NT2/D1 (cell line): ENCODE results near the gene PHC2.

Experiments
- DNase-seq: peaks from one replicate; pipeline ENCODE4 v3.0.0-alpha.2; 2011; ENCODE audit warnings: low read depth, low spot score
- H3K27me3 ChIP-seq: 2 replicates; pipeline ENCODE4 v1.6.0; 2011; ENCODE audit warnings: mild to moderate bottlenecking; ENCODE audit not compliant: insufficient read length, insufficient read depth
- H3K36me3 ChIP-seq: 2 replicates; pipeline ENCODE4 v1.6.1; 2011; ENCODE audit warnings: mild to moderate bottlenecking, low read length, mixed read lengths; ENCODE audit not compliant: insufficient read depth, insufficient read length
- H3K4me1 ChIP-seq: 2 replicates; pipeline ENCODE4 v1.5.1; 2011; ENCODE audit not compliant: insufficient read depth, insufficient read length
- H3K4me3 ChIP-seq: 2 replicates; pipeline ENCODE4 v1.5.1; 2011; ENCODE audit warnings: low read depth; ENCODE audit not compliant: insufficient read length
- H3K9ac ChIP-seq: 2 replicates; pipeline ENCODE4 v1.6.0; 2011; ENCODE audit warnings: low read depth; ENCODE audit not compliant: insufficient read length
- H3K9me3 ChIP-seq: 2 replicates; pipeline ENCODE4 v1.5.1; 2011; ENCODE audit warnings: mild to moderate bottlenecking, low read length; ENCODE audit not compliant: insufficient read depth
- SUZ12 ChIP-seq: IDR thresholded peaks from 2 replicates; pipeline ENCODE4 v1.6.1; 2011; ENCODE audit not compliant: insufficient read length, insufficient read depth; ENCODE audit errors: extremely low read depth
- YY1 ChIP-seq: IDR thresholded peaks from 2 replicates; pipeline ENCODE4 v1.6.1; 2011; ENCODE audit not compliant: insufficient read length, insufficient read depth
- ZNF274 ChIP-seq: IDR thresholded peaks from 2 replicates; pipeline ENCODE4 v1.6.1; 2011; ENCODE audit warnings: mild to moderate bottlenecking, low read depth, low read length

PHC2 gene

GRCh38 chr1:33460947-33461629, 30.2 kb upstream of the PHC2 start:
- Histone ChIP-seq H3K36me3 (no peaks in the 10 kb centered on the region), H3K4me1 (no peaks in the 10 kb centered on the region), H3K9ac (no peak overlapping the region), H3K27me3 (no peaks in the 10 kb centered on the region), H3K9me3 (no peaks in the 10 kb centered on the region), H3K4me3 (no peak overlapping the region)
- DNase-seq = no peak
- TF ChIP-seq YY1 (no peak), ZNF274 (no peak), SUZ12 (no peak)

GRCh38 chr1:33460144-33460543, 29.2 kb upstream of the PHC2 start:
- no peaks in the 10 kb centered on the region for H3K27me3 ChIP-seq
- H3K4me3 ChIP-seq = no peak overlapping the region
- no peak overlapping the region for H3K9ac ChIP-seq
- no peaks in the 10 kb centered on the region for H3K9me3 ChIP-seq
- H3K4me1 ChIP-seq = no peaks in the 10 kb centered on the region
- H3K36me3 ChIP-seq = no peaks in the 10 kb centered on the region
- no peak for DNase-seq
- TF ChIP-seq ZNF274 (no peak), SUZ12 (no peak), YY1 (no peak)

DNA sequence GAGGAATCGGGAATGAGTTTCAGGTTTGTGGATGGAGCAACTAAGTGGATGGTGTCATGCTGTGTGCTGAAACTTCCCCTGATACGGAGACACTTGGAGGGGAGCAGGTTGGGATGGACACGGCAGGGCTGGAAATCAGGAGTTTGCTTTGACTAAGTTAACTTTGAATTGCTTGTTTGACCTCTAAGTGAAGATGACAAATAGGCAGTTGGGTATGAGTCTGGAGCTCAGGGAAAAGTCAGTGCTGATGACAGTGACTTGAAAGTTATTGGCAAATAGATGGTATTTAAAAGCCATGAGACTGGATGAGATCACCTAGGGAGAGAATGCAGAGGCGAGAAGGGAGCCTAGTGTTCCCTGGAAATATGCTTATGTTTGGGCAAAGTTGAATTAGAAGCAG, 28.8 kb upstream of the PHC2 start:
- Histone ChIP-seq H3K9me3 (no peaks in the 10 kb centered on the region), H3K4me3 (no peak overlapping the region), H3K36me3 (no peaks in the 10 kb centered on the region), H3K4me1 (peaks cover under 1% of the 10 kb centered on the region), H3K27me3 (no peaks in the 10 kb centered on the region), H3K9ac (no peak overlapping the region)
- TF ChIP-seq ZNF274 = no peak
- DNase-seq = no peak

DNA sequence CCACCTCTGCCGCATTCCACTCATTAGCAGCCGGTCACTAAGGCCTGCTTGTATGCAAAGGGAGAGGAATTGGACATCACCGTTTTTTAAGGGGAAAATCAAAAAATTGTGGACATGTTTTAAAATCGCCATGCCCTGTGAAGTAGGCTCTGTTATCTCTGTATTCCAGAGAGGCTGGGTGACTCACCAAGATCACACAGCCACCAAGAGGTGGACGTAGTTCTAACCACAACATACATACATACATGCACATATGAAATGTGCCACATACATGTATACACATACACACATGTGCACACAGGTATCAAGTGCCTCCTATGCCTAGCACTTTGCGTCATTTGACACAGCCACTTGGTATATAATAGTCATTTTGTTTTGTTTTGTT, 25.6 kb upstream of the PHC2 start:
- no peak overlapping the region for H3K9ac ChIP-seq
- no peak for TF ChIP-seq SUZ12
- H3K9me3 ChIP-seq = no peaks in the 10 kb centered on the region
- no peaks in the 10 kb centered on the region for H3K27me3 ChIP-seq
- H3K36me3 ChIP-seq = no peaks in the 10 kb centered on the region
- no peak overlapping the region for H3K4me3 ChIP-seq
- no peak for DNase-seq
- peaks cover 3% of the 10 kb centered on the region for H3K4me1 ChIP-seq

GRCh38 chr1:33455539-33456501, 24.9 kb upstream of the PHC2 start:
- DNase-seq = peak; percentile 67
- Histone ChIP-seq H3K9ac (no peak overlapping the region), H3K4me1 (peaks cover 3% of the 10 kb centered on the region), H3K27me3 (no peaks in the 10 kb centered on the region), H3K36me3 (no peaks in the 10 kb centered on the region), H3K9me3 (no peaks in the 10 kb centered on the region), H3K4me3 (no peak overlapping the region)
- TF ChIP-seq ZNF274 (no peak), SUZ12 (no peak), YY1 (no peak)

DNA sequence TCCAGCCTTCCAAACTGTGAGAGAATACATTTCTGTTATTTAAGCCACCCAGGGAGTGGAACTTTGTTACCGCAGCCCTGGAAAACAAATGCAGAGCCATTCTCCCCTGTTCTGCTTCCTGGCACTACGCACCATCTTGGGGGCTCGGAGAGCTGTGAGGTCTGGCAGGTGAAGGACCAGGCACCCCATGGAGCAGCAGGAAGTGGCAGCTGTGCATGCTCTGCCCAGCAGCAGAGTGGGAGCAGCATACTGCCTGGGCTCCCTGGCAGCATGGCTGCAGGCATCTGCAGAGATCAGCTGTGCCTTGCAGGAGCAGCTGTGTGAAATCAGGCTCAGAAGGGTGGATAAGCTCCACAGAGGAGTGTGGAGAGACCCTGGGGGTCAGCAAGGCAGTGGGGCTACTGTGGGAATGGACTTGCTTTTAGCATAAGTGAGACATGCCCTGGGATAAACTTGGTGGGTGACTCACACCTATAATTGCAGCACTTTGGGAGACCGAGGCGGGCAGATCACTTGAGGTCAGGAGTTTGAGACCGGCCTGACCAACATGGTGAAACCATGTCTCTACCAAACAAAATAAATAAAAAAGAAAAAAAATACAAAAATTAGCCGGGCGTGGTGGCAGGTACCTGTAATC, 23.9 kb upstream of the PHC2 start:
- H3K4me3 ChIP-seq = no peak overlapping the region
- no peaks in the 10 kb centered on the region for H3K36me3 ChIP-seq
- no peak overlapping the region for H3K9ac ChIP-seq
- H3K9me3 ChIP-seq = no peaks in the 10 kb centered on the region
- H3K4me1 ChIP-seq = peaks cover 3% of the 10 kb centered on the region
- no peak for TF ChIP-seq YY1
- no peak for TF ChIP-seq ZNF274
- no peak for TF ChIP-seq SUZ12
- no peak for DNase-seq
- no peaks in the 10 kb centered on the region for H3K27me3 ChIP-seq

GRCh38 chr1:33446590-33446989, 15.7 kb upstream of the PHC2 start:
- Histone ChIP-seq H3K4me3 (no peak overlapping the region), H3K9ac (no peak overlapping the region), H3K4me1 (no peaks in the 10 kb centered on the region), H3K9me3 (peaks cover 8% of the 10 kb centered on the region; the same call in 1 of the 2 replicates), H3K36me3 (no peaks in the 10 kb centered on the region), H3K27me3 (no peaks in the 10 kb centered on the region)
- no peak for DNase-seq
- no peak for TF ChIP-seq ZNF274
- TF ChIP-seq YY1 = no peak
- TF ChIP-seq SUZ12 = no peak
